DND-41 (cell line): ENCODE results near the gene NFIA.

Experiments
- ATAC-seq: fragments of 200-7000 bp; cut with Tn5 transposase; 3 replicates; pipeline ENCODE4 v1.9.1; 2021; ENCODE audit warnings: low read depth; ENCODE audit not compliant: insufficient read depth
- DNase-seq: peaks from one replicate; pipeline ENCODE4 v3.0.0-alpha.2; 2020
- H2AFZ ChIP-seq: 2 replicates; pipeline ENCODE4 v1.6.0; 2012; ENCODE audit warnings: low read depth, low read length
- H3K27ac ChIP-seq: 2 replicates; pipeline ENCODE4 v1.5.1; 2012; ENCODE audit warnings: low read length, inconsistent platforms
- H3K27me3 ChIP-seq: fragments of 200-600 bp; sonication (generic); 2 replicates; pipeline ENCODE4 v1.6.0; 2012; ENCODE audit warnings: low read length, mild to moderate bottlenecking, inconsistent platforms; ENCODE audit not compliant: insufficient read depth, poor library complexity
- H3K36me3 ChIP-seq: 2 replicates; pipeline ENCODE4 v1.5.1; 2012; ENCODE audit warnings: low read length, inconsistent platforms; ENCODE audit not compliant: insufficient read depth
- H3K4me1 ChIP-seq: 2 replicates; pipeline ENCODE4 v1.5.1; 2012; ENCODE audit warnings: mild to moderate bottlenecking, low read length; ENCODE audit not compliant: insufficient read depth
- H3K4me2 ChIP-seq: 2 replicates; pipeline ENCODE4 v1.6.0; 2012; ENCODE audit warnings: mild to moderate bottlenecking, moderate library complexity, low read length, inconsistent platforms; ENCODE audit not compliant: insufficient read depth
- H3K4me3 ChIP-seq, 2 experiments: fragments of 200-600 bp in 1 of 2; shearing (Covaris generic) in 1 of 2; 2 replicates each; pipeline ENCODE4 v1.5.1; 2012 to 2016; ENCODE audit warnings: inconsistent platforms in 2 of 2, low read length in 2 of 2, mild to moderate bottlenecking in 2 of 2, low read depth in 1 of 2, moderate library complexity in 1 of 2
- H3K79me2 ChIP-seq: 2 replicates; pipeline ENCODE4 v1.6.0; 2012; ENCODE audit warnings: low read length, inconsistent platforms; ENCODE audit not compliant: insufficient read depth
- H3K9ac ChIP-seq: 2 replicates; pipeline ENCODE4 v1.6.0; 2012; ENCODE audit warnings: low read depth, mild to moderate bottlenecking, inconsistent platforms, low read length, moderate library complexity
- H3K9me3 ChIP-seq: 2 replicates; pipeline ENCODE4 v1.5.1; 2012; ENCODE audit warnings: low read length, moderate library complexity, mild to moderate bottlenecking, inconsistent platforms; ENCODE audit not compliant: insufficient read depth, severe bottlenecking
- H4K20me1 ChIP-seq: 2 replicates; pipeline ENCODE4 v1.6.0; 2012; ENCODE audit warnings: low read length; ENCODE audit not compliant: insufficient read depth
- EZH2 ChIP-seq: IDR thresholded peaks from 3 replicates; pipeline ENCODE4 v1.6.1; 2012; ENCODE audit warnings: borderline replicate concordance, low read depth, mild to moderate bottlenecking, moderate library complexity, low read length, inconsistent platforms; ENCODE audit not compliant: severe bottlenecking
- TF ChIP-seq, protein P1 (sequence below): IDR thresholded peaks from 2 replicates; pipeline ENCODE4 v1.5.1; 2012; ENCODE audit warnings: borderline replicate concordance, low read length, moderate library complexity, mild to moderate bottlenecking; ENCODE audit not compliant: poor library complexity, severe bottlenecking; ENCODE audit errors: extremely low read depth

Gene NFIA

GRCh38 chr1:61167309-61167708 is 84.9 kb downstream of the NFIA start:
- DNase-seq (no peak), ATAC-seq (no peak)
- Histone ChIP-seq H3K36me3 (no peaks in the 10 kb centered on the region), H3K4me3 (no peak overlapping the region), H3K27me3 (no peaks in the 10 kb centered on the region), H3K9ac (no peak overlapping the region), H2AFZ (no peak overlapping the region), H4K20me1 (no peaks in the 10 kb centered on the region), H3K4me1 (no peaks in the 10 kb centered on the region), H3K79me2 (no peaks in the 10 kb centered on the region), H3K9me3 (no peaks in the 10 kb centered on the region), H3K4me2 (no peak overlapping the region), H3K27ac (no peak overlapping the region)
- TF ChIP-seq EZH2 = no peak
- TF ChIP-seq, protein P1, sequence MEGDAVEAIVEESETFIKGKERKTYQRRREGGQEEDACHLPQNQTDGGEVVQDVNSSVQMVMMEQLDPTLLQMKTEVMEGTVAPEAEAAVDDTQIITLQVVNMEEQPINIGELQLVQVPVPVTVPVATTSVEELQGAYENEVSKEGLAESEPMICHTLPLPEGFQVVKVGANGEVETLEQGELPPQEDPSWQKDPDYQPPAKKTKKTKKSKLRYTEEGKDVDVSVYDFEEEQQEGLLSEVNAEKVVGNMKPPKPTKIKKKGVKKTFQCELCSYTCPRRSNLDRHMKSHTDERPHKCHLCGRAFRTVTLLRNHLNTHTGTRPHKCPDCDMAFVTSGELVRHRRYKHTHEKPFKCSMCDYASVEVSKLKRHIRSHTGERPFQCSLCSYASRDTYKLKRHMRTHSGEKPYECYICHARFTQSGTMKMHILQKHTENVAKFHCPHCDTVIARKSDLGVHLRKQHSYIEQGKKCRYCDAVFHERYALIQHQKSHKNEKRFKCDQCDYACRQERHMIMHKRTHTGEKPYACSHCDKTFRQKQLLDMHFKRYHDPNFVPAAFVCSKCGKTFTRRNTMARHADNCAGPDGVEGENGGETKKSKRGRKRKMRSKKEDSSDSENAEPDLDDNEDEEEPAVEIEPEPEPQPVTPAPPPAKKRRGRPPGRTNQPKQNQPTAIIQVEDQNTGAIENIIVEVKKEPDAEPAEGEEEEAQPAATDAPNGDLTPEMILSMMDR = no peak

DNA sequence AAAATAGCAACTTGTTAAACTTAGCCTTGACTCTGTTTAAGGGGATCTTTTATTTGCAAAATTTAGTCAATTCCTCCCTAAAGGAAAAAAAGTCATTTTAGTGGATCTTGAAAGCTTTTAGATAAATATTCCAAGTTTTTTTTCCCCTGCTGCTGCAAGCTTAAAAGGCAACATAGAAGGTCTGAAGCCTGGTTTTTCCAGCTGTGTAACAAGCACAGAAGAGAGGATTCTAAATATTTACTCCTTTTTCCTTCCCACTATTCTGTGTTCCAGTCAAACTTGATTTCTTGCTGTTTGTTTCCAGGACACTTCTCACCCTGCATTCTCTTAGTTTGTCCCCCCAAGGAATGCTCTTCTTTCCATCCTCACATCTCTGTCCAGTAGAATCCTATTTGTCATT is 86.7 kb downstream of the NFIA start:
- Histone ChIP-seq H3K9ac (no peak overlapping the region), H3K36me3 (no peaks in the 10 kb centered on the region), H4K20me1 (no peaks in the 10 kb centered on the region), H3K4me1 (no peaks in the 10 kb centered on the region), H2AFZ (no peak overlapping the region), H3K9me3 (no peaks in the 10 kb centered on the region), H3K4me2 (no peak overlapping the region), H3K4me3 (no peak overlapping the region), H3K79me2 (no peaks in the 10 kb centered on the region), H3K27me3 (no peaks in the 10 kb centered on the region), H3K27ac (no peak overlapping the region)
- no peak for DNase-seq
- no peak for ATAC-seq
- TF ChIP-seq, protein P1 = no peak
- TF ChIP-seq EZH2 = no peak

GRCh38 chr1:61169634-61170033 is 87.3 kb downstream of the NFIA start:
- Histone ChIP-seq H3K36me3 (no peaks in the 10 kb centered on the region), H4K20me1 (no peaks in the 10 kb centered on the region), H3K27ac (no peak overlapping the region), H2AFZ (no peak overlapping the region), H3K9ac (no peak overlapping the region), H3K27me3 (no peaks in the 10 kb centered on the region), H3K79me2 (no peaks in the 10 kb centered on the region), H3K4me3 (no peak overlapping the region), H3K4me1 (no peaks in the 10 kb centered on the region), H3K4me2 (no peak overlapping the region), H3K9me3 (no peaks in the 10 kb centered on the region)
- TF ChIP-seq, protein P1 = no peak
- TF ChIP-seq EZH2 = no peak
- ATAC-seq (no peak), DNase-seq (no peak)
